PC-9 (cell line): ENCODE results near the gene PHACTR1. TPM values are rescaled to one million over a fixed set of nuclear protein-coding genes. Genes with fewer than 3 reads are reported as not detected.

Source experiments
- BruUV-seq: library from RNA; stranded (reverse); fragments of 400-500 nt; replicated peaks from 2 replicates; lab custom pipeline; 2021; lab: Mats Ljungman, UMichigan
- CTCF ChIA-PET: fragments of 300-600 bp; sonication (Branson Sonifier 250); formaldehyde crosslinking; loops from one replicate; lab custom pipeline; 2022; ENCODE audit warnings: antibody characterized with exemption; lab: Charles Lee
- POLR2A ChIA-PET: fragments of 300-600 bp; sonication (Branson Sonifier 250); formaldehyde crosslinking; loops from one replicate; lab custom pipeline; 2022; ENCODE audit warnings: antibody characterized with exemption; ENCODE audit not compliant: unreplicated experiment; lab: Charles Lee
- DNase-seq, 2 experiments: peaks; one replicate each; pipeline versions ENCODE4 v3.0.0 to v3.0.0-alpha.2; 2015 to 2022; ENCODE audit warnings: mixed read lengths in 1 of 2
- H2AFZ ChIP-seq: fragments of 200-600 bp; sonication (generic); 2 replicates; pipeline ENCODE4 v1.8.1; 2017; ENCODE audit warnings: antibody characterized with exemption
- H3F3A ChIP-seq: fragments of 200-600 bp; sonication (generic); 2 replicates; pipeline ENCODE4 v1.8.1; 2017; ENCODE audit warnings: antibody characterized with exemption, mild to moderate bottlenecking, low read depth; ENCODE audit not compliant: insufficient read depth
- H3K27ac ChIP-seq: fragments of 200-600 bp; sonication (generic); 2 replicates; pipeline ENCODE4 v1.6.1; 2016; ENCODE audit warnings: mixed run types
- H3K27me3 ChIP-seq: fragments of 200-600 bp; sonication (generic); 2 replicates; pipeline ENCODE4 v1.6.1; 2016; ENCODE audit warnings: low read depth, mixed run types; ENCODE audit not compliant: insufficient read depth
- H3K36me3 ChIP-seq: fragments of 200-600 bp; sonication (generic); 2 replicates; pipeline ENCODE4 v1.6.1; 2016; ENCODE audit warnings: low read depth, mixed run types
- H3K4me1 ChIP-seq: fragments of 200-600 bp; sonication (generic); replicated peaks from 2 replicates; pipeline ENCODE4 v1.6.1; 2016; ENCODE audit warnings: mixed run types; ENCODE audit not compliant: insufficient read depth
- H3K4me2 ChIP-seq: fragments of 200-600 bp; sonication (generic); 2 replicates; pipeline ENCODE4 v1.6.1; 2017; ENCODE audit warnings: mixed run types
- H3K4me3 ChIP-seq: fragments of 200-600 bp; sonication (generic); 2 replicates; pipeline ENCODE4 v1.6.1; 2016; ENCODE audit warnings: mixed run types
- H3K79me2 ChIP-seq: fragments of 200-600 bp; sonication (generic); 2 replicates; pipeline ENCODE4 v1.6.1; 2017; ENCODE audit warnings: low read depth, mixed run types
- H3K9me2 ChIP-seq: fragments of 200-600 bp; sonication (generic); 2 replicates; pipeline ENCODE4 v1.8.1; 2017; ENCODE audit warnings: mild to moderate bottlenecking; ENCODE audit not compliant: insufficient read depth
- H3K9me3 ChIP-seq: fragments of 200-600 bp; sonication (generic); 2 replicates; pipeline ENCODE4 v1.8.1; 2016; ENCODE audit warnings: low read depth; ENCODE audit not compliant: insufficient read depth
- H4K20me1 ChIP-seq: fragments of 200-600 bp; sonication (generic); 2 replicates; pipeline ENCODE4 v1.8.1; 2017; ENCODE audit not compliant: insufficient read depth
- CTCF ChIP-seq: fragments of 200-600 bp; sonication (generic); conservative IDR thresholded peaks from 2 replicates; pipeline ENCODE4 v1.6.1; 2017; ENCODE audit warnings: mixed run types, antibody characterized with exemption, mild to moderate bottlenecking, moderate library complexity
- EZH2 ChIP-seq: fragments of 200-600 bp; sonication (generic); IDR thresholded peaks from 2 replicates; pipeline ENCODE4 v1.8.0; 2017; ENCODE audit warnings: antibody characterized with exemption, low read depth
- intact Hi-C: fragments of 100-400 bp; cut with micrococcal nuclease; formaldehyde crosslinking; loops from one replicate; pipeline ENCODE4 v1.10.0; 2022; ENCODE audit not compliant: unreplicated experiment
- total RNA-seq: library from RNA; stranded (reverse); gene quantifications from 2 replicates; pipeline ENCODE4 v1.2.3, GENCODE V29; 2021

Gene PHACTR1
- total RNA-seq, 1 experiment from 2014 or later: not detected

GRCh38 chr6:13004601-13005000 lies 288.0 kb downstream of the PHACTR1 start:
- Histone ChIP-seq H3K4me1 (no peaks in the 10 kb centered on the region), H4K20me1 (no peaks in the 10 kb centered on the region), H3K4me2 (no peak overlapping the region), H3K4me3 (no peak overlapping the region), H3K27me3 (no peaks in the 10 kb centered on the region; the same call in 1 of the 2 replicates), H2AFZ (no peak overlapping the region), H3K79me2 (no peaks in the 10 kb centered on the region), H3F3A (no peaks in the 10 kb centered on the region), H3K27ac (no peak overlapping the region), H3K9me3 (no peaks in the 10 kb centered on the region), H3K36me3 (no peaks in the 10 kb centered on the region), H3K9me2 (no peaks in the 10 kb centered on the region)
- ChIA-PET POLR2A (no interaction called here), CTCF (no interaction called here)
- DNase-seq: no peak
- intact Hi-C loops: no loop called here
- TF ChIP-seq CTCF (no peak), EZH2 (no peak)
- BruUV-seq: no TSS peak

- Histone ChIP-seq H3K9me3 (no peaks in the 10 kb centered on the region), H3K4me1 (no peaks in the 10 kb centered on the region), H3K4me3 (no peak overlapping the region), H3K27me3 (peaks cover 12% of the 10 kb centered on the region), H4K20me1 (no peaks in the 10 kb centered on the region), H3K9me2 (no peaks in the 10 kb centered on the region), H3K27ac (no peak overlapping the region), H3K4me2 (no peak overlapping the region), H2AFZ (no peak overlapping the region), H3F3A (no peaks in the 10 kb centered on the region), H3K79me2 (no peaks in the 10 kb centered on the region), H3K36me3 (no peaks in the 10 kb centered on the region)
- CTCF ChIA-PET: no interaction called here
- no peak for TF ChIP-seq EZH2
- TF ChIP-seq CTCF: no peak
- BruUV-seq: no TSS peak
- no peak for DNase-seq
- intact Hi-C loops: no loop called here
- POLR2A ChIA-PET: no interaction called here
Measured at GRCh38 chr6:13005994-13006393, 289.4 kb downstream of the PHACTR1 start.

- H3K79me2 ChIP-seq: no peaks in the 10 kb centered on the region
- no peak for DNase-seq
Measured at GRCh38 chr6:13006578-13007300, 290.2 kb downstream of the PHACTR1 start.

More at GRCh38 chr6:13006578-13007300, 290.2 kb downstream of the PHACTR1 start:
- Histone ChIP-seq H3K9me3 (no peaks in the 10 kb centered on the region), H4K20me1 (no peaks in the 10 kb centered on the region), H3K27me3 (peaks cover 19% of the 10 kb centered on the region), H3K4me3 (no peak overlapping the region), H3K9me2 (no peaks in the 10 kb centered on the region), H3K4me1 (no peaks in the 10 kb centered on the region), H2AFZ (no peak overlapping the region), H3K36me3 (no peaks in the 10 kb centered on the region), H3K27ac (no peak overlapping the region), H3K4me2 (no peak overlapping the region), H3F3A (no peaks in the 10 kb centered on the region)
- ChIA-PET CTCF (no interaction called here), POLR2A (no interaction called here)
- TF ChIP-seq EZH2 (no peak), CTCF (no peak)
- no TSS peak for BruUV-seq
- intact Hi-C loops: no loop called here
